GM12865 (cell line): ENCODE results near the gene IFT80.
"Not testable (repeated sequence)": the region's sequence is repeated elsewhere in the genome, so short reads cannot be mapped to it uniquely, and the experiment has no call there.

Experiments used
- DNase-seq: peaks from one replicate; pipeline ENCODE4 v3.0.0; 2010; ENCODE audit warnings: low read depth
- H3K4me3 ChIP-seq: 2 replicates; pipeline ENCODE4 v1.5.1; 2011; ENCODE audit warnings: mild to moderate bottlenecking, low read depth, low read length, control low read depth
- CTCF ChIP-seq: IDR thresholded peaks from 2 replicates; pipeline ENCODE4 v1.5.1; 2011; ENCODE audit warnings: low read length, control low read depth, low read depth, inconsistent platforms; ENCODE audit not compliant: insufficient read depth; ENCODE audit errors: missing control alignments

Gene IFT80

GRCh38 chr3:160330690-160331089, 68.3 kb downstream of the IFT80 start:
- H3K4me3 ChIP-seq: no peak overlapping the region
- no peak for DNase-seq
- no peak for TF ChIP-seq CTCF

GRCh38 chr3:160330109-160330508, 68.9 kb downstream of the IFT80 start:
- no peak overlapping the region for H3K4me3 ChIP-seq
- TF ChIP-seq CTCF: no peak
- DNase-seq: no peak

- DNase-seq, H3K4me3 ChIP-seq: not testable (repeated sequence)
Measured at GRCh38 chr3:160326286-160326685, 72.7 kb downstream of the IFT80 start.

GRCh38 chr3:160321821-160322220, 77.2 kb downstream of the IFT80 start:
- DNase-seq, H3K4me3 ChIP-seq: not testable (repeated sequence)

- DNase-seq: no peak
- TF ChIP-seq CTCF: no peak
- H3K4me3 ChIP-seq: no peak overlapping the region
Measured at GRCh38 chr3:160319322-160319721, 79.7 kb downstream of the IFT80 start.

- no peak for TF ChIP-seq CTCF
- no peak for DNase-seq
- no peak overlapping the region for H3K4me3 ChIP-seq
Measured at GRCh38 chr3:160314995-160315394, 84.0 kb downstream of the IFT80 start.

GRCh38 chr3:160312014-160312624, 86.9 kb downstream of the IFT80 start:
- no peak overlapping the region for H3K4me3 ChIP-seq
- TF ChIP-seq CTCF: no peak

GRCh38 chr3:160302806-160303205, 96.2 kb downstream of the IFT80 start:
- no peak for DNase-seq
- no peak overlapping the region for H3K4me3 ChIP-seq
- TF ChIP-seq CTCF: no peak

More at GRCh38 chr3:160312014-160312624, 86.9 kb downstream of the IFT80 start:
- DNase-seq: no peak
